Subcutaneous adipose tissue (tissue), 4 donors: ENCODE results near the gene NRXN3. TPM values are rescaled to one million over a fixed set of nuclear protein-coding genes. Genes with fewer than 3 reads are reported as not detected.

Experiments
- total RNA-seq, 4 donors: library from RNA; depleted of rRNA; stranded (reverse); fragments of >200 nt; gene quantifications; one replicate each; pipeline ENCODE4 v1.1.0, GENCODE V29; 2016
- TF ChIP-seq, protein P1 (sequence below): fragments of 450-650 bp; IDR thresholded peaks from one replicate; pipeline ENCODE4 v1.5.1; 2016; ENCODE audit warnings: low read depth, mild to moderate bottlenecking, control low read depth, antibody characterized with exemption, moderate library complexity

Gene NRXN3
- total RNA-seq, 4 donors from 2014 or later = 0.57 to 2.4 (median 1.1) TPM; not detected in 1

GRCh38 chr14:79009286-79009685 lies 839.1 kb downstream of the NRXN3 start:
- TF ChIP-seq, protein P1, sequence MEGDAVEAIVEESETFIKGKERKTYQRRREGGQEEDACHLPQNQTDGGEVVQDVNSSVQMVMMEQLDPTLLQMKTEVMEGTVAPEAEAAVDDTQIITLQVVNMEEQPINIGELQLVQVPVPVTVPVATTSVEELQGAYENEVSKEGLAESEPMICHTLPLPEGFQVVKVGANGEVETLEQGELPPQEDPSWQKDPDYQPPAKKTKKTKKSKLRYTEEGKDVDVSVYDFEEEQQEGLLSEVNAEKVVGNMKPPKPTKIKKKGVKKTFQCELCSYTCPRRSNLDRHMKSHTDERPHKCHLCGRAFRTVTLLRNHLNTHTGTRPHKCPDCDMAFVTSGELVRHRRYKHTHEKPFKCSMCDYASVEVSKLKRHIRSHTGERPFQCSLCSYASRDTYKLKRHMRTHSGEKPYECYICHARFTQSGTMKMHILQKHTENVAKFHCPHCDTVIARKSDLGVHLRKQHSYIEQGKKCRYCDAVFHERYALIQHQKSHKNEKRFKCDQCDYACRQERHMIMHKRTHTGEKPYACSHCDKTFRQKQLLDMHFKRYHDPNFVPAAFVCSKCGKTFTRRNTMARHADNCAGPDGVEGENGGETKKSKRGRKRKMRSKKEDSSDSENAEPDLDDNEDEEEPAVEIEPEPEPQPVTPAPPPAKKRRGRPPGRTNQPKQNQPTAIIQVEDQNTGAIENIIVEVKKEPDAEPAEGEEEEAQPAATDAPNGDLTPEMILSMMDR = no peak

DNA sequence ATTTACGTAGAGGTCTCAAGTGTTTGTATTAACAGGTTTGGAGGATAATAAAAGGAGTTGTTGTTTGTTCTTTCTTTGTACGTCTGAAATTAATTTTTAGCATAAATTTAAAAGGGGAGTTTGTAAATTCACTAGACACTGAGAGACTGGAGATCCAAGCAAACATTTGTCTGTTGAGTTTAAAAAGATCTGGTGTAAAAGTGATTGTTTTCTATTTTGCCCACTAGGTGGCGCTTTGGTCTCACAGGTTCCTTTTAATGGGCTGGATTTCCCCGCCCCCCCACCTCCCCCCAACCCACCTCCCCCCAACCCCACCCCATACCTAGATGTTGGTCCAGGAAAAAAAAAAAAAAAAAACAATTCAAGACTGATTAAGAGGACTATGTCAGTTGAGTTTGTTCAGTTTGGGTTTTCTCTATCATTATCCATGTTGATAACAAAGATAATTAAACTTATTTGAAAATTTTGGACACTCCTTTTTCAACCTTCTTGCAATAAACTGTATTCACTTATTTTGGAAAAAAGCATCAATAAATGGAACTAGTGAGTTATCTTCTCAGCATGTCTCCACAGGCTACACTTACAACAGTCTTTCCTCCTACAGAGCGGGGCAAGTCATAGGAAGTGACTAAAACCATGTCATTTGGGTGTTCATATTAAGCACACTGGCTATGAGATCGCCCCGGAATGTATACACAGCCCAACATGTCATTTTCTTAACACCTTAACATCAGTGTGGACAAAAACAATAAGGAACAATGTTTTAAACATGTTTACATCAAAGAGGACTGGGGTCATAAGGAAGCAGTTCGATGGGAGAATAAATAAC lies 841.1 kb downstream of the NRXN3 start:
- TF ChIP-seq, protein P1 = no peak

- TF ChIP-seq, protein P1 = no peak
These were observed 841.7 kb downstream of the NRXN3 start for GRCh38 chr14:79011920-79012204.

DNA sequence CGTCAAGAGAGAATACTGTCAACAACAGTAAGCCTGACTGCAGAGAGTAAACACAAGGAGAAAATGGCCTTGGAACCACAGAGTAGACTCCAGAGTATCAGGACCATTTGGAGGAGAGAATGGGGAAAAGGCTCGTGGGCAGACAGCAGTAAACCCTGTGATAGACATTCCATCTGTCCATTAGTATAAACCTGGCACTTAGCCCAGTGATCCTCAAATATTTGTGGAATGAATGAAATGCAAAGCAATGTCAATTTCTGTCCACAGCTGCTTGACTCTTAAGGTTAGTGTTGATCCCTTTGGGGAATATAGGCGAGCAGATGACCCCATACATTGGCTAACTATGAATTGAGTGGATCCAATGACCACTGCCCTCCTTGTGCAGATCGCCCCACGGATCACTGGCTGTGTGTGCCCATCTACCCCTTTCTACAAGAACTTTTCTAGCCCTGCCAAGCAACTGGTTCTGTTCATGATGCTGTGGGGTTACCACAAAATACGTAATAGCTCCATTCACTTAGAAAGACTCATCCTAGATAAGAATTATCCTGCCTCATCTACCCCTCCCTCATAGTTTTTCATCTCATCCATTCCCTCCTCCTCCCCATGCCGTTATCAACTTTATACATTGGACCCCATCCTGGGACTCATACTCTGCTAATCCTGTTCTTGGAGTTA lies 846.8 kb downstream of the NRXN3 start:
- TF ChIP-seq, protein P1 = no peak

- TF ChIP-seq, protein P1 = no peak
These were observed 847.4 kb downstream of the NRXN3 start for GRCh38 chr14:79017561-79017960.

DNA sequence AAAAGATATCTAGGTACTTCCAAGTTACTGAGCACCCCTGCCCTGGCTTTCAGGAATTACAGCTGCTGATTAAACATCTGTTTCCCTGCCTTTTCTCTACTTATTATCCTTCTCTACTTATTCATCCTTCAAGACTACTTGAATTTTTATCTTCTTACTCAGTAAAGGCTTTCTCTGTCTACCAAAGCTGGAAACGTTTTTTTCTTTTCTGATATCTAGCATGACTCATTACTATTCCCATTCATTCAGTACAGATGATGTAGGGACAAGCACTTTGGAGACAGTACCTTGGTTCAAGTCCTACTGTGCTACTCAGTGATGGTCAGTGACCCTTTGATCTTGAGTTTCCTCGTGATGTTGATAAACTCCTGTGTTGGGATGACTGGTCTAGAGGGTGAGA lies 848.7 kb downstream of the NRXN3 start:
- TF ChIP-seq, protein P1 = no peak

- TF ChIP-seq, protein P1 = no peak
These were observed 851.6 kb downstream of the NRXN3 start for GRCh38 chr14:79021766-79022165.
